Heart left ventricle (tissue), 13 donors: Measurements from ENCODE around the gene NHLH1.

ENCODE experiments used
- CTCF ChIP-seq, 12 donors: fragments of 200-600 bp; sonication (generic) in 4 of 12; IDR thresholded peaks; one replicate each; pipeline versions ENCODE4 v1.5.0 to v1.8.0; 2018 to 2022; ENCODE audit warnings: antibody characterized with exemption in 12 of 12, mild to moderate bottlenecking in 5 of 12
- POLR2A ChIP-seq, 2 donors: fragments of 450-650 bp; IDR thresholded peaks; one replicate each; pipeline ENCODE4 v1.6.1; 2017; ENCODE audit warnings: antibody characterized with exemption in 2 of 2, mild to moderate bottlenecking in 2 of 2, moderate library complexity in 2 of 2
- donor health status: ischemic (EF 13 %, LVEDD 7.1; RV severe dilation, severe dysfunction).
- donor health status: DM: no; HTN: yes; CAD: no.
- donor health status: DM: no; HTN: no; CAD: no.
- donor health status: ischemic (EF 25% LVEDD 6.9; RV normal size, moderate dysfunction).
- donor health status: ischemic (EF 25% LVEDD 5.7; RV mildly dilated, moderate dysfunction).
- donor health status: ischemic (EF 35%, LVEDD 5.7; RV mildly dilated, moderate dysfunction).
- donor health status: nonischemic (EF 11% LVEDD 7.7; RV severe dilation, severe dysfunction).
- donor health status: DM: yes; HTN: yes; CAD: no.
- donor health status: PGD.
- donor health status: ischemic (EF 29% LVEDD 5.4; RV normal size, mild dysfunction).
- donor health status: nonischemic (EF 23%, LVEDD 6.1; RV moderate dilation, normal function).

DNA sequence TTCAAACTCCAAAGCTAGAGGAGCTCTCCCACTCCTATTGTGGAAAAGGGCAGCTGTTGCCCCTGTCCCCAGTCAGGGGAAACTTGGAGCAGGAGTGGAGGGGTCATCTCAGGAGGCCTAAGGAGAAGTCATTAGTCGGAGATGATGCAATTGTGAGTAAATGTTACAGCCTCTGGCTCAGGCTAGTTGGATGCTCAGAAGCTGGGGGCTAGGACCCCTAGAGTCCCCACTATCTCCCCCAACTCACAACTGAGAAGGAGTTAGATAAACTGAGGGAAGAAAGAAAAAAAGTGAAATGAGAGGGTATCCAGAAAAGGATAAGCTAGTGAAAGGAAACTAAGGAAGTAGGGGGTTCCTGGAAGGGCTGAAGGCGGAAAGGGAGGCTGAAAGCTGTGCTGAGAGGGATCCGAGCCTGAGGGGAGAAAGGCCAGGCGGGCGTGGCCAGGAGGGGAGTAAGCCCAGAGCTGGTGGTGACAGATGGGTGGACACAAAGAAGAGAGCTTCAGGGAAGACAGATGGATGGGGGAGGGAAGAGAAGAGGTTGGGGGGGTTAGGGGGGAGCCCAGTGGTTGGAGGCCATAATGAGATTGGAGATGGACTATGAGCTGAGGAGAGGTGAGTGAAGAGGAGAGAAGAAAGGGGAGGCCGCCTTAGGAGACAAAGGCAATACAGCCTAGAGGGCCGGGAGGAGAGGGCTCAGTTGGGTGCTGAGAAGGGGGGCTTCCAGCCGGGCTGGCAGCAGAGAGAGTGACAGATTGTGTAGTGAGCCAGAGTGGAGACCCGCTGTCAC lies 4.5 kb upstream of the NHLH1 start:
- TF ChIP-seq CTCF (IDR thresholded peaks at IDR 0.05) (no peak), POLR2A (IDR thresholded peaks at IDR 0.05) (no peak)
